HG03064 (cell line): ENCODE results near the gene MED9.
A peak's percentile ranks its signal among the peaks of the same experiment; 100 is the strongest.
"Not testable (repeated sequence)": the region's sequence is repeated elsewhere in the genome, so short reads cannot be mapped to it uniquely, and the experiment has no call there.

ENCODE experiments used
- ATAC-seq: cut with Tn5 transposase; IDR thresholded peaks from one replicate; pipeline ENCODE4 v1.9.1; 2021; ENCODE audit warnings: low read depth; ENCODE audit not compliant: unreplicated experiment

The MED9 gene

DNA sequence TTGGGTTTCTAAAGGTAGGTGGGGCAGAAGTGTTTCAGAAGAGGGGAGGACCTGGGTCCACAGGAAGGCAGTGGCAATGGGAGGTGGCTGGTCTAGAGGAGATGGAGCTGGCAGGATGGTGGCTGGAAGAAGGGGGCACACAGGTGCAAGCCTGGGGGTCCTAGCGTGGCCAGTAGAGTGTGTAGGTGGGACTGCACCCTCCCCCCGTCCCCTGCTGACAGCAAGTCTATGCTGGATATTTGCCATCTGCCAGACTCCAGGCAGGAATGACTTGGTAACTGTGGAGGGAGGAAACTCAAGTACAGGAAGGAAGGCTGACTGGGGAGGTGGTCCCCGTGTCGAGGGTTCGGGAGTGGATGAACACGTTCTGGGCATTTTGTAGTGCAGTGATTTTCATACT lies 8.6 kb downstream of the MED9 start:
- ATAC-seq: no peak

DNA sequence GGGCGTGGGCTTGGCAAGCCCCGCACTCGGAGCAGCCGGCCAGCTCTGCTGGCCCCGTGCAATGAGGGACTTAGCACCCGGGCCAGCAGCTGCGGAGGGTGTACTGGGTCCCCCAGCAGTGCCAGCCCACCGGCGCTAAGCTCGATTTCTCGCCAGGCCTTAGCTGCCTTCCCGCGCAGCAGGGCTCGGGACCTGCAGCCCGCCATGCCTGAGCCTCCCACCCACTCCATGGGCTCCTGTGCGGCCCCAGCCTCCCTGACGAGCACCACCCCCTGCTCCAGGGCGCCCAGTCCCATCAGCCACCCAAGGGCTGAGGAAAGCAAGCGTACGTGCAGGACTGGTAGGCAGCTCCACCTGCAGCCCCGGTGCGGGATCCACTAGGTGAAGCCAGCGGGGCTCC lies 9.6 kb downstream of the MED9 start:
- not testable (repeated sequence) for ATAC-seq

DNA sequence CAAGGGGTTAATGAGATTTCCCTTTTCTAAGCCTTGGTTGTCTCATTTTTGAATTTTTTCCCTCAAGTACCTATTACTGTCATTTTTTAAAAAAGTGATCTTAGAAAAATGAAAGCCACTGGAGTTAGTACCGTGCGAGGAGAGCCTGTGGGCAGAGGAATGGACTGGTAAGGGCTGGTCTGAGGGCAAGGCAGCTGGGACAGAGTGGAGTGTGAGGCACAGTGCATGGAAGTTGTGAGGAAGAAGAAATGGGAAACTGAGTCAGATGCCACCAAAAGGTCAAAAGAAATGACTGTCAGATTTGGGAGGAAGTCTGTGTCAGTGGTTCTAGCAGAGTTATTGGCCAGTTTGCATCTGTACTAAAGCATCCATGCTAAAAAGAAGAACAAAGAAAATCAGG lies 11.2 kb downstream of the MED9 start:
- ATAC-seq: no peak

DNA sequence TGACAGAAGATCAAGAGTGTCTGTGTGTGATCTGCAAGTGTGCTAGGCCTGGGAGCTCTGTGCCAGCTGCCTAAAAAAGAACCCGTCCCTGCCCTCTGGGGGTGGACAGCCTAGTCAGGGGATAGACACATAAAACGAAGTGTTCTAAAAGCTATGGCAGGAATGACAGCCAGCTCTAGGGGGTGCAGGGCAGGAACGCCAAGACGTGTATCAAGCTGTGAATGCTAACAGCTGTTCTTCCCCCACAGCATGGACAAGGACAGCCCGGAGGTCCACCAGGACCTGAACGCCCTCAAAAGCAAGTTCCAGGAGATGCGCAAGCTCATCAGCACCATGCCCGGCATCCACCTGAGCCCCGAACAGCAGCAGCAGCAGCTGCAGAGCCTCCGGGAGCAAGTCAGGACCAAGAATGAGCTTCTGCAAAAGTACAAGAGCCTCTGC lies 14.3 kb downstream of the MED9 start:
- ATAC-seq: no peak

DNA sequence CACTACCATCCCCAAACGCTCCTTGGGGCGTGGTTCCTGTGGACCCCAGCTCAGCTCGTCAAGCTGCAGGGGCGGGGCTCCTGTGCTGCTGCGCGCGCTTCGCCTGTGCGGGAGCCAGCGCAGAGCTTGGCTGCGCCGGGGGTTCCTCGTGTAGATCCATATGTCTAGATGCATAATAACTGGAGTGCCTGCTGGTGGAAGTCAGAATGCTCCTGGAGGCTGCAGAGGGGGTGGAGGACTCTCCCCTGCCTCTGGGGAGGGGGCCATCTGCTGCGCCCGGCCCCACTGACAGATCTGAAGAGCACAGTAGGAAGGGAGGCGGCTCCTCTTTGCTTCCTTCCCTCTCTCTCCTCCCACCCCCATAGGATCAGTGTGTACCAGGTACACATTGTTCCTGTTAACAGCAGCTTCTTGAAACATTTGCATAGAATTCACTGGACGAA lies 14.8 kb downstream of the MED9 start:
- ATAC-seq: no peak

DNA sequence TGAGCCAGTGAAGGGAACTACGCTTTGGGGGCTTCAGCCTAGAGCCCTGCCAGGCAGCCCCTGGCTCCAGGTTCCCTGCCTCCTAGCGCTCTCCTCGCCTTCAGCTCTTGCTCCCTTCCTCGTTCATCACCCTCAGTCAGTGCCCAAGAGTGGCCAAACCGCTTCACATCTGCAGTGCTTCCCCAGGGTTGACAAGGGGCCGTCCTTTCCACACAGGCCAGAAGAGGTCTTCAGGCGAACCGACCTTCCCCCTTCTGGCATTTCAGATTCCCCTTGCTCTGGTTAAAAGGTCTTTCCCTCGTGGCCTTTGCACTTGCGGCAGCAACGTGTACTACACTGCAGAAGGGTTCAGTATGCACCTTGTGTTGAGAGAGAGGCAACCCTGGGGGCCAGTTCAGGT lies 15.3 kb downstream of the MED9 start:
- no peak for ATAC-seq

DNA sequence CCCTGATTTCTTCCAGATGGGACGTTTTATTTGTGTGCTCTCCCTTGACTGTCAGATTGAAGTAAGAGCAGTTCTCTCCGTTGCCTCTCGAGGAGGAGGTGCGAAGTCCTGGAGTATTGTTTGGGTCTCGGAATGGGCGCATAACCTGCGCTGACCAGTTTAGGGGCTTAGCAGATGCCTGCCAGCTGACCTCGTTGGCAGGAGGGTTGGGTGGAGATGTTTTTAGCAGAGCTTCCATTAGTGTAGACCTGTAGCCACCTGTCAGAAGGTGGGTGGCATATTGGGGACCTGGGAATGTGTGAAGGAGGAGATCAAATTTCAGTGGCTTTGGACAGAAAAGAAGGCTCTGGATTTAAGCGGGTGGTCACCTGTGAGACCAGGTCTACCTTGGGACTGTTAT lies 15.8 kb downstream of the MED9 start:
- ATAC-seq: no peak

DNA sequence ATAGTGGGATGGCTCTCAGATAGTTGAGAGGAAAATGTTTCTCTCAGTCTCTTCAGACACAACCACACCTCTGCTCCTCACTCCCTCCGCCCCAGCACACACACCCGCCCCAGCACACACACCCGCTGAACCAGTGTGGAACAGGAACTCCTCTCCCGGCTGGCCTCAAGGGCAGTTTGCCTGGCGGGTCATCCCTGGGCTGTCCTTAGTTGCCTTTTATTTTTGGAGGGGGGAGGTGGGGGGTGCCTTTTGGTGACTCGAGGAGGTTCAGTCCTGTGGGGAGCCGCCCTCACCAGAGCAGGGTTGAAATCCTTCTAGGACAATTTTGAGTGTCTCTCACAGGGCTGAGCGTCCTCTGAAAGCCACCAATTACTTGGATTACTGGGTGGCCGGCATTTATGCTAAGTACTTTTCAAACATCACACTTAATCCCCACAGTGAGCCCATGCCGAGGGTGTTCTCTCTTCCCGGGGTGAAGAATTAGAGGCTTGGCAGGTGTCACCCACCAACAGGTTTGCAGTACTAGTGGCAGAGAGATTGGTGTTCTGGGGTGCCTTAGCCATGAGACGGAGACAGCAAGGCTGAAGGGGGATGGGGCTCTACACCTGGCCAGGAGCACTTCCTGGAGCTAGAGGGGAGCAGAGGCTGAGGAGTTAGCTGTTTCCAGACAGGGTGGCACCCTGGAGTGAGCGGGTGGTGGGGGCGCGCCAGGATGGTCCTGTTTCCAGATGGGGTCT lies 16.6 kb downstream of the MED9 start:
- no peak for ATAC-seq

DNA sequence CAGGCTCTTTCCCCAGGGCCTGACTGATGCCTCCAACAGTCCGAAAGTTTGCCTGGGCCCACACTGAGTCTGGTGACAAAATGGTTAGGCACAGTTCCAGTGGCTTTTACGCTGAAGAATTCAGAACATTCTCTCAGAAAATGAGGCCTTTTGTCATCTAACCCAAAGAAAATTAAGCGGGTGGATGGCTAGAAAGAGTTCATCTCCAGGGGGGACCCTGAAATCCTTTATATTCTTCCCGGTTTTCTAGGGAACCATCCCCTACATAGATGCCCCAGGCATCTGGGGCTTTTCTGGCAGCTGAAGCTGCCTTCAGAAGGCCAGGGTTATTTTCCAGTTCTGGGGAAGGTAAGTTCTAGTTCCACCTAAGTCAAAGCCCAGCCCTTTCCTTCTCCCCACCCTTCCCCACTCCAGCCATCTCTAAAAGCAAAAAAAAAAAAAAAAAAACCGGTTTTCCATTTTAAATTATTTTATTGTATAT lies 17.2 kb downstream of the MED9 start:
- ATAC-seq: no peak

DNA sequence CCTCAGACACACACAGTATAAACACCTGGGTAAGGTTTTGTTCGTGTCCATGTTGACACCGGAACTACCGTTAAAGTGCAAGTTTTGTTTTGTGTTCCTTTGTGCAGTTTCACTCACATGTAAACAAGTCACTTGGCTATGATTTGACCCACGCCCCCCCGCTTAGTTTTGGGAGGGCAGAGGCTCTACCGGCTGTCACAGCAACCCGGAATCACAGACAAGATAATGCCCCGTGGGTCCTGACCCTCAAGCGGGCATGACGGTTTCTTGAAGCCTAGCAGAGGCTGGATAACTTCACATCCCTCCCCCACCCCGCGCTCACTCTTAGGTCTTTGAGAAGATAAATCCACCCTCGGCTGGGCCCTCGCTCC lies 17.7 kb downstream of the MED9 start:
- no peak for ATAC-seq

DNA sequence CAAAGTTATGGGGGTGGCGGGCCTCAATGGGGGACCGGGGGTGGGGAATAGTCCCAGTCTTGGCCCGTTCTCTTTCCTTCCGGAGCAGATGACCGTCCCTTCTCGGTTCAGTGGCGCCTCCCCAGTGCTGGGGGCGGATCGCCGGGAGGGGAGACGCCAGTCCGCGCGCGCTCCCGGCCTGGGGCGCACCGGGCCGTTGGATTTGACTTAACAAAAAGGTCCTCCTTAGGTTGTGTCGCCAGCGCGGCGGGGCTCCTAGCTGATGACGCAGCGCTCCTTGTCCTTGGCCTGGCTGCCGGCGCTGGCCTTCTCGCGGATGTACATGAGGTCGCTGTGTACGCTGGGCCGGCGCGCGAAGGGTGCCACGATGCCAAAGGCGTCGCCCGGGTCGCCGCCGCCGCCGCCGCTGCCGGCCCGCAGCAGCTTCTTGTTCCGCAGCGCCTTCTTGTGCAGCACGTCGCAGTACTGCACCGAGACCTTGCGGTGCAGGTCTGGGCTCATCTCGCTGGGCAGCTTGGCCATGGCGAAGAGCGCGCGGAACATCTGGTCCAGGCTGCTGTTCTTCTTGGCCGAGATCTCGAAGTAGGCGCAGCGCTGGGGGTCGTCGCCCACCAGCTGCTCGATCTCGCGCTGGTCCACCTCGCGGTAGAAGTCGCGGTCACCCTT lies 18.2 kb downstream of the MED9 start:
- no peak for ATAC-seq

DNA sequence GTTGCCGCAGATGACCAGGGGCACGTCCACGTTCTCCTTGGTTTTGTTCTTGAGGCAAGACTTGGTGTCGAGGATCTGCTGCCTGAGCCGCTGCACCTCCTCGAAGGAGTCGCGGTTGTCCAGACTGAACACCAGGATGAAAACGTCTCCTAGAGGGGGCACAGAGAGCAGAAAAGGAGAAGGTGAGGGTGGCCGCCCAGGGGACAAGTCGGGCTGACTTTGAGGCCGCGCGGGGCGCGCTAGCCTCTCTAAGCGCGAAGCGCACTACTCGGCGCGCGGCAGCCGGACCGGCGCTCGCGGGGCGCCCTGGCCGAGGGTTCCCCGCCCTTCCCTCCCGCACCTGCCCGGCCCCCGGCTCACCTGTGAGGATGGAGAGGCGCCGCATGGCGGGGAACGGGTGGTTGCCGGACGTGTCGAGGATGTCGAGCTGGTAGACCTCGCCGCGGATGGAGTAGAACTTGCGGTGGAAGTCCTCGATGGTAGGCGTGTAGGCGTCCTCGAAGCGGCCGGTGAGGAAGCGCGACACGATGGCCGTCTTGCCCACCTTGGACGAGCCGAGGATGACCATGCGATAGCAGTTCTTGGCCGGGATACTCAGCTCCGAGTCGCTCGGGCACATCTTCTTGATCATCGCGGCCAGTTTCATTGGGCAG lies 18.9 kb downstream of the MED9 start:
- no peak for ATAC-seq

DNA sequence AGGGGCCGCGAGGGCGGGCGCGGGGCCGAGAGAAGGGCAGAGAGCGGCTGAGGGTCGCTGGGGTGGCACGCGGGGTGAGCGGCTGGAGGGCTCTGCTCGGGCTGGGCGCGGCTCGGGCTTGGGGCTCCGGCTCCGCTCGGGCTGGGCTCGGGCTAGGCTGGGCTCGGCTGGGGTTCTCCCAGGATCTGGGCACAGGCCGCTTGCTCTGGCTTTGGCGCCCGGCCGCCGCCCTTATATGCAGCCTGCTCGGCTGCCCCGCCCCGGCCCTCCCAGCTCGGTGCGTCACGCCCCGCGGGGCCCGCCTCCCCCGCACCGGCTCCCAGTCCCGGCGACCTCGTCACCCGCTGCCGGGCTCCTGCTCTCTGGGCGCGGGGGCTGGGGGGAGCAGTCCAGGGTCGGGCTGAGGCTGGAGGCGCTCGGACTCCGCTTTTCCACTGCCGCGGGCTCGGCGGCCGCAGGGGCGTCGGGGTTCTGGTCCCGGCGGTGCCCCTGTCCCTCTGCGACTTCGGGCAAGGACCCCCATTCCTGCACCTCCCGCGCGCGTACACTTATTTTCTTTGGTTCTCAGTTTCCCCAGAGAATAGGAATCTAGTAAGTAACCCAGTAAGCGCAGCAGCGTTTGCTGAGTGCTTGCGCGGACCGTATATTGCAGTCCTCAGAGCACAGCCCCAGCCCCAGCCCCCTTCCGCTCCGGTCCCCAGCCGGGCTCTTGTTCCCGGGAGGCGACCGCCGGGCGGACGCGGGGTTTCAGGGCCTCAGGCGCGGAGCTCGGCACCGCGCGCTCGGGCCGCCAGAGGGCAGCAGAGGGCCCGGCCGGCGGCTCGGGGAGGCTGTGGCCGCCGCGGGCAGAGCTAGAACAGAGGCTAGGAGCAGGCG lies 19.6 kb downstream of the MED9 start, which contains the start of gene RASD1:
TSS of gene RASD1 (minus strand) at position 207 of the 876 bp plus-strand sequence. CDS start 214 bp downstream, outside the sequence.
- ATAC-seq: peak; percentile 55

DNA sequence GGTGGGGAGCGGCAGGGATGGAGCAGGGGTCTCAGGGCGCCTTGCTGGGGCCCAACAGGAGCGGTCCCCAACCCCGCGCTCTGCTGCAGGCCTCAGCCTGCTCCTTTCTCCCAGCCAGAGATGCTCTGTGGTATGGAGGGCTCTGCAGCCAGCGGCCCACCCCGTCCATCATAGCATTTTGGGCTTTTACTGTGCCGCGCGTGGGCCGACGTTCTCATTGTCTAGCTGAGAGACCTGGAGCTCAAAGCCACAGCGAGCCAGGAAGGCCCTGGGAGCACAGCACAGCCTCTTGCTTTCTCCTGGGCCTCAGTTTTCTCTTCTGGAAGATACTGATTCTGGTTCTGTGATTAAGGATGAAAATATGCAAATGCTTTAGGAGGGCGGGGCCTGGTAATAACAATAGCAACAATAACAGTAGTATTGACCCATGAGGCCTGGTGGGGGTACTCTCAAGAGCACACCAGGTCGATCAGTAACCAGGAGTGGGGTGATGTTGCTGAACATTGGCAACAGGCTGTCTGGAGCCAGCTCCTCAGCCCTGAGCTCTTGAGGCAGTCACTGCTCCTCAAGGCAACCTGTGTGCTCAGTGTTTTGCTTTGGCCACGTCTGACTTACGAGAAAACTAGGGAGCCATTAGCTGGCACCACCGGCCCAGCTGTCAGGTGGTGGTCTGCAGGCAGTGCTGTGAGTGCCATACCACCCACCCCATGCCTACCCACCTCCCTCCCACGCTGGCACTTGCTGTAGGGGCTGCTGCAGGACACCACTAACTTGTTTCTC lies 20.5 kb downstream of the MED9 start:
- ATAC-seq: no peak

DNA sequence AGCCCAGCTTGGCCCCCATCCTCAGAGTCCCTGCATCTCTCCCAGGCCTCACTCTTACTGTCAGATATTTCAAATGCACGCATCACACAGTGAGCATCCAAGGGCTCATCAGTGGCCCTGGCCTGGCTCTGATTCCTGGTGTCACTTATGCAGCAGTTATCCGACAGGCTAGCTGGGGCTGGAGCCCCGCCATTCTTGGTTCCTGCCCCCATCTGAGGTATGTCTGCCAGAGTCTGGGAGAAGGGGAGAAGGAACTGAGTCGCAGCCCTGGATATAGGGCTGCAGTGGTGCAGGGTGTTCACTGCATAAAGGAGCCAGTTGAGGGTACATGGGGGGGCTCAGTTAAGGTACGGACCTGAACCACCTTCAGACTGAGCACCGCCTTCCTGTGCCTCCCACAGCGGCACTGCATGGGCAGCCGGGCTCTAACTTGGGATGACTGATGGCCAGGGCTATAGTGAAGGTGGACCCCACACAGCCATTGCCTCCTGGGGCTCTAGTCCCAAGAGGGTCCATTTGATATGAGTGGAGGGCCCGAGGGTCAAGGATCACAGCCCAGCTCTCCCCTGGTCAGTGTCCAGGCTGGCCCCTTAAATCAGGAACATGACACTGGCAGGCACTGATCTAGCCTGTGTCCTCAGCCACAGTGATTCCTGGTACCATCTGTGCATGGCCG lies 21.2 kb downstream of the MED9 start:
- ATAC-seq: no peak

DNA sequence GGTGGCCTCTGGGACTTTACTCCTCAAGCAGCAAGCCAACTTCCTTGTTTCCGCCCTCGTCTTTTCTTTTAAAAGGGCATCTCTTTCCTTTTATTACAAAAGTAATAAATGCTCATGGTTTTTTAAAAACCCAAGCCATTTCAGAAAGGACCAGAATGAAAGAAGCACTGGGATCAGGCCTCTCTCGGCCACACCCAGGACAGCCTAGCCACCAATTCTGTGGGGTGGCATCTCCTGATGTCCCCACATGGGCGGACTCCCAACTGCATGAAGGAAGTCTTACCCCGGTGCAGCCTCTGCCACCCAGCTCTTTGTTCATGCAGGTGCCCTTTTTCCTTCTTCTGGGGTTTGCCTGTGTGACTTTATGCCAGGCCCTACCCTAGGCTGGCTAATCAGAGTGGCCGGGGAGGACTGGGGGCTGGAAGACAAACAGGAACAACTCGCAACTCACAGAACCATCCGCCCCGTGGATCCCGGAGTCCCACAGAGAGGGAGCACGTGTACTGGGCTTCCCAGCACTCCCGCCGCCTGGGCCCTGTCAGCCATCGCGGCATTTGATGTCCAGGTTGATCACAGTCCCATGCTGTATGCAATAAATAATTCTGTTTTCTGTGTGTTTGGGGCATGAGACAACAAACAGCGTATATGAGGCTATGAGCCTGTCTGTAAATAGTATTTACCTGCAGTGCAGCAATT lies 22.0 kb downstream of the MED9 start:
- no peak for ATAC-seq

DNA sequence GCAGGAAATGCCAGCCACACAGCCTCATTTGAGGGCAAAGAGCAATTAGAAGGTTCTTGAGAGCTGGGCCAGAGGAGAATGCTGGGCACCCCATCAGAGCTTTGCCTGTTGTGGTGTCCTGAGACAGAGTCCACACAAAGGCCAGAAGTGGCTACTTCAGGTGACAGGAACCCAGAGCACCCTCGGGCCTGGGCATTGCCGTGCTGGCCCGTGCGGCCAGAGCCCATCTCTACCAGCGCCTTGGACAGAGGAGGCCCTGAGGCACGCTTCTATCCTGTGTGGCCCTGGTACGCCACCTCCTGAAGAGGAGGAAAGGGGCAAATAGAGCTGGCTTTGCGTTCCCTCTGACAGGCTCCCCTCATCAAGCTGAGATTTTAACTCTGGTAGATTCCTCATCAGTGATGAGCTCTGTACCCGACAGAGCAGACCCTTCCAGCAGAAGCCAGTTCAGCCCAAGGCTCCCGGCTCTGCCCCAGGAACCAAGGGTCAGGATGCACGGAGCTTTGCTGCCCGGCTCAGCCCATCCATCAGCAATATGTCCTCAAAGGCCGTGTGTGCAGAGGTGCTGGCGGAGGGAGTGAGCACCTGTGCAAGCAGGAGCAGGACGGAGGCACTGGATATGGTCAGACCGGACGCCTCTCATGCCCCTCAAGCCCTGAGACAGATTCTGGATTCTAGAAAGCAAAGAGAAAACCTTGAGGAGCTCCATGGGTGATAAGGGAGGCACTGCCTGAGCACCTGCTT lies 22.8 kb downstream of the MED9 start:
- ATAC-seq: no peak

DNA sequence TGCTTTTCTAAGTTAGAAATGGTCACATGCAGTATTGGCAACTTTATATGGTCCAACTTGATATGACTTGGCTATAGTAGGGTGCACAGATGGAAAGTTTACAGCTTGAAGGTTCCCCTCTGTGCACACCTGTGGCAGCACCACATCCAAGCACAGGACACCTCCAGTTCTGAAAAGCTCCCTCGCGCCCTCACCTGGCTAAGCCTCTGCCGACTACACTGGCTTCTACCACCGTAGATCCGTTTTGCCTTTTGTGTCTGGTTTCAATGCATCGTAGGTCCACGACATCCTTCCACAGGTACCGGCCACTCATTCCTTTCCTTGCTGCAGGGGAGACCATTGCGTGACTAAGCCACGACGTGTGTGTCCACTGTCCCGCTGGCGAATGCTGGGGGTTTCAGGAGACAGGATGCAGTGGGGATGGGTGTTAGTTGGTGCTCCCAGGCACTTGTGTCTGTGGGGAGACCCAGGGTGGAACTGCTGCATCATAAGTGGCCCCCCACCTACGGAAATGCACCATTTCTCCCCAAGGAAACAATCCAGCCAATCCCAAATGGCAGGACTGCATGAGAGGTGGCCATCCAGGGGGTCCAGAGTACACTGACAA lies 24.3 kb downstream of the MED9 start:
- ATAC-seq: no peak
